Measurements from ENCODE around the gene OSBPL3.

Gene OSBPL3

DNA sequence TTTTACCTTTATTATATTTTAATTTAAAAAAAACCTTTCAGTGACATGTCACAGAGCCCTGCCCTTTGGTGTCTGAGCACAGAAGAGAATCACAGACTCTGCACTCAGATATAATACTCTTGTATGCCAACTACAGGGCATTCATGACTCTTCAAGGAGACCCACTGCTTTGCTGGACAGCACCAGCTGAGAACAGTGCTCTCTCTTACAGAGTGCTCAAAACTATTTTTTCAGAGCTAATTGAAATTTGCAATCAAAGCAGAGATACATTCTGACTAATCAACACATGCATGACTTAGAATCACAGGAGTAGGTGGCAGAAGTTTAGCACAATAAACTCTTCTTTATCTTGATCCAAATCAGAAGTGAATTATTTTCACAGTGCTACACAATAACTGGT lies 99.1 kb downstream of the OSBPL3 start:
- H3K4me3 ChIP-seq (ENCODE audit: low read length), result no peak overlapping the region
- no peak for DNase-seq (ENCODE audit: low read depth, low spot score)

DNA sequence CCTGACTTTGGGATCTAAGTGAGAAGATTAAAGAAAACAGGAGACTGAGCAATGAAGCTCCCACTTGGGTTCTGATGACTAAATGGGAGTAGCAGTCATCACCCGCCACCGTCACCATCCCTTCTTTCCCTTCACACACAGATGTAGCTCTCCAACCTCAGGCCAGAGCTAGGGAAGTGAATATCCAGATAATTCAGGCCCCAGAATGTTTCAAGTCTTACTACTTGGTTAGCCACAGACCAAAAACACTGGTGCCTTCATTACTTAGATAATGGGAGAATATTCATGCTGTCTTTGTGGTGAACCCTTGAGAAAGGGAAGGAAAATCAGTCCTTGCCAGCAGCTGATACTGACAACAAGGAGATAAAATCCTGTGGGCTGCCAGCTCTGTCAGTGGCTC lies 100.7 kb downstream of the OSBPL3 start:
- no peak overlapping the region for H3K4me3 ChIP-seq (ENCODE audit: low read length)
- no peak for DNase-seq (ENCODE audit: low read depth, low spot score)

- no peak for DNase-seq (ENCODE audit: low read depth, low spot score)
- no peak overlapping the region for H3K4me3 ChIP-seq (ENCODE audit: low read length)
These were observed 102.1 kb downstream of the OSBPL3 start for GRCh38 chr7:24877790-24878311.

DNA sequence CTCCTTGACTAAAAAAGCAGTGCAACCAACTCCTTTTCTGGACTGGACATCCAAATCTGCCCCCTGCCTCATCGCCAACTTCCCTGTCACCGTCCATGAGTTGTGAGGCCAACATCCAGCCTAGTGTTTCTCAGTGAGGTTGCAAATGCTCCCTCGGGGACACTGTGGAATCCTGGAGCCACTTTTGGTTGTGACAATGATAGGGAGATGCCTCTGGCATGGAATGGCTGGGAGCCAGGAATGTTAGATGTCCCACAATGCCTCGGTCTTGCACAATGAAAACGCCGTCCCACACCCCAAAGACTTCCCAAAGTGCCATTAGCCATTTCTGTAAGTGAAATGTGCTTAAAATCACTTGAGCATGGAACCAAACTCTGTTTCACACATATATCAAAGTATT lies 105.2 kb downstream of the OSBPL3 start:
- no peak for DNase-seq (ENCODE audit: low read depth, low spot score)
- H3K4me3 ChIP-seq (ENCODE audit: low read length), result no peak overlapping the region

DNA sequence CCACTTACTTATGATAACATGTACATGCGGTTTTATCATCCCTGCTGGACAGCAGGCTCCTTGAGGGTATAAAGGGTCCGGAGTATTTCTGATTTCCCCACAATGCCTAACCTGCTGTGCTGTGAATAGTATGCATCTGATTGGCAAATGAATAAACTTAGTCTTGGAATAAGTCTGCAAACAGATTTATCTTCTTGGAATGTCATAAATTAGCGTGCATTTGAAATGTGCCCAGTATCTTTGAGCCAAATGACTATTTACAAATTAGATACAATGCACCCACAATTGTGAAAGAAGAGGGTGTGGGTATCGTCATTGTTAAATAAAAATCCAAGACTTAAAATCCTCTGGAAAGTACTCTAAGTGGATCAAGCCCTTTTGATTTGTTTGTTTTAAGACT lies 106.0 kb downstream of the OSBPL3 start:
- DNase-seq (ENCODE audit: low read depth, low spot score), result no peak
- no peak overlapping the region for H3K4me3 ChIP-seq (ENCODE audit: low read length)

- H3K4me3 ChIP-seq (ENCODE audit: low read length), result no peak overlapping the region
- DNase-seq (ENCODE audit: low read depth, low spot score), result no peak
These were observed 108.2 kb downstream of the OSBPL3 start for GRCh38 chr7:24871770-24872169.

- no peak overlapping the region for H3K4me3 ChIP-seq (ENCODE audit: low read length)
- DNase-seq (ENCODE audit: low read depth, low spot score), result no peak
These were observed 109.2 kb downstream of the OSBPL3 start for GRCh38 chr7:24870766-24871165.

DNA sequence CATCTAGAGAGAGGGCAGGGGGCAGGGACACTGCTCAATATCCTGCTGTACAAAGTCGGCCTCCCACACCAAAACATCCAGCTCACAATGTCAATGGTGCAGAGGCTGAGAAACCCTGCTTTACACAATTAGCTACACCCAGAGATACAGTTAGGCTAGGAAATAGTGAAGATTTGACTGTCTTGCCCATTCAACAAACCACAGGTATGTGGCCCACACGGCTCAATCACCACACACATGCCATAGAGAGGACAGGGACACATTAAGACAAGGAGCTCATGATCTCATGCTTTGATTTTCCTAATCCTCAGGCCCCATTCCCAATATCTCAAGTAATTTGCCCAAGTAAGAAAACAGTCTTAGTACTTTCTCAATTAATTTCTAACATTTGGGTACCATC lies 110.4 kb downstream of the OSBPL3 start:
- H3K4me3 ChIP-seq (ENCODE audit: low read length), result no peak overlapping the region
- no peak for DNase-seq (ENCODE audit: low read depth, low spot score)

DNA sequence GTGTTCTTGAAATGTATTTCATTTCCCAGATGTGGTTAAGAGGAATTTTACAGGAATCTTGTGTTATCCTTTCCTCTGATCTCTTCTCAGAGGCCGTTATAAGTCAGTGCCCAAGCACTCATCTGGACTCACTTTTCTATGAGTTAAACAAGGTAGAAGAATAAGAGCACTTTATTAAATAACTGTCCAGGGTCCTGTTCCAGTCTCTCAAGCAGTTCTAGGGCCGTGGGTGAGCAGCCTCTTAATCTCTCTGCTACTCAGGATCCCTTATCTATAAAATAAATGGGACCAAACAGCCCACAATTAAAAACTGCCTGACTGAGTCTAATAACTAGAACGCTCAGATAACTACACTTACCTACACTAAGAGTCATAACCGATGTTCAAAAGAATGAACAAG lies 111.2 kb downstream of the OSBPL3 start:
- no peak for DNase-seq (ENCODE audit: low read depth, low spot score)
- H3K4me3 ChIP-seq (ENCODE audit: low read length), result no peak overlapping the region

DNA sequence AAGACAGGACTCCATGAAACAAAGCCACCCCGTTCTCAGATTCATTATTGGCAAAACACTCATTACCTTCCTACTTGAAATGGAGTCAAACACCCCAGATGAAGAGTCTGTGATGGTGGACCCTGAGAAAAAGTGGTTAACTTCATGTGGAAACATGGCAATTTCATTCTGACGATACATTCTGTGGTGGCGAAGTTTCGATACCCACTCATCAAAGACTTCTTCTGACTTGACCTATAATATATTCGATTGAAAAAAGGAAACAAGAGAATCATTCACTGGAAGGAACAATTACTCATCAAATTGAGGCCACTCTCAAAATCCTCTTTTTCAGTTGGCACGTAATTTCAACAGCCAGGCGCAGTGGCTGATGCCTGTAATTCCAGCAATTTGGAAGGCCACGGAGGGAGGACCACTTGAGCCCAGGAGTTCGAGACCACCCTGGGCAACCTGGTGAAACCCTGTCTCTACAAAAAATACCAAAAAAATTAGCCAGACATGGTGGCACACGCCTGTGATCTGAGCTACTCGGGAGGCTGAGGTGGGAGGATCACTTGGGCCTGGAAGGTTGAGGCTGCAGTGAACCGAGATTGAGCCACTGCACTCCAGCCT lies 113.9 kb downstream of the OSBPL3 start:
- H3K4me3 ChIP-seq (ENCODE audit: low read length), result no peak overlapping the region
- no peak for DNase-seq (ENCODE audit: low read depth, low spot score)

GRCh38 chr7:24864214-24864817 lies 115.7 kb downstream of the OSBPL3 start:
- no peak for DNase-seq (ENCODE audit: low read depth, low spot score)
- H3K4me3 ChIP-seq (ENCODE audit: low read length), result no peak overlapping the region

- DNase-seq (ENCODE audit: low read depth, low spot score), result no peak
- no peak overlapping the region for H3K4me3 ChIP-seq (ENCODE audit: low read length)
These were observed 116.4 kb downstream of the OSBPL3 start for GRCh38 chr7:24863626-24864025.

GRCh38 chr7:24862461-24862860 lies 117.5 kb downstream of the OSBPL3 start:
- no peak overlapping the region for H3K4me3 ChIP-seq (ENCODE audit: low read length)
- no peak for DNase-seq (ENCODE audit: low read depth, low spot score)

GRCh38 chr7:24861336-24861735 lies 118.6 kb downstream of the OSBPL3 start:
- DNase-seq (ENCODE audit: low read depth, low spot score), result no peak
- H3K4me3 ChIP-seq (ENCODE audit: low read length), result no peak overlapping the region

DNA sequence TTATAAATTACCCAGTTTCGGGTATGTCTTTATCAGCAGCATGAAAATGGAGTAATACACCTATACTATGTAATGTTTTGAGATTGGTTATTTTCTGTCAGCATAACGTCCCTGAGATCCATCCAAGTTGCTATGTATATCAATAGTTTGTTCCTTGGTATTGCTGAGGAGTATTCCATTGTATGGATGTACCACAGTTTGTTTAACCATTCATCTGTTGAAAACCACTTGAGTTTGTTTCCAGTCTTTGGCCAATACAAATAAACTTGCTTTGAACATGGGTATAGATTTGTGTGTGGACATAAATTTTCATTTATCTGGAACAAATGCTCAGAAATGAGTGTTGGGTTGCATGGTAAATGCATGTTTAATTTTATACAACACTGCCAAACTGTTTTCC lies 119.4 kb downstream of the OSBPL3 start:
- DNase-seq (ENCODE audit: low read depth, low spot score), result no peak
- no peak overlapping the region for H3K4me3 ChIP-seq (ENCODE audit: low read length)

GRCh38 chr7:24858108-24858977 lies 121.6 kb downstream of the OSBPL3 start:
- DNase-seq (ENCODE audit: low read depth, low spot score), result no peak
- no peak overlapping the region for H3K4me3 ChIP-seq (ENCODE audit: low read length)

- no peak for DNase-seq (ENCODE audit: low read depth, low spot score)
- H3K4me3 ChIP-seq (ENCODE audit: low read length), result no peak overlapping the region
These were observed 122.4 kb downstream of the OSBPL3 start for GRCh38 chr7:24857623-24858022.

GRCh38 chr7:24854866-24855265 lies 125.1 kb downstream of the OSBPL3 start:
- H3K4me3 ChIP-seq (ENCODE audit: low read length), result no peak overlapping the region
- DNase-seq (ENCODE audit: low read depth, low spot score), result no peak

DNA sequence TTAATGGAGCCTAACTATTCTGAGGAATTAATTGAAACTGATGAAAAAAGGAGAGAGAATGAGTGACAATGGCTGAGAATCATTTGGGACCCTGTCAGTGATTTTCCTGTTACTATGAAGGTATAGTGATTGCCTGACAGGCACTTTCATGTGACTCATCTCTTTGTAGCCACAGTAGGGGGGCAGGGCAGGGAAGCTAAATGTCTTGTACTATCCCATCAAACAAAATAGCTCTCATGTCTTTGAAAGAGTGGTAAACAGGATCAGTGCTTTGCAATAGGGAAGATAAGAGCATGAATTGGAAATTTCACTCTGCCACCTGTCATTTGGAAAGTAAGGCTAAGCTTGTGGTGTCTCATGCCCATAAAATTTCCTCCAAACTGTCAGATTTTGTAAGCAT lies 128.2 kb downstream of the OSBPL3 start:
- DNase-seq (ENCODE audit: low read depth, low spot score), result peak; percentile 15
- no peak overlapping the region for H3K4me3 ChIP-seq (ENCODE audit: low read length)

- no peak for DNase-seq (ENCODE audit: low read depth, low spot score)
- no peak overlapping the region for H3K4me3 ChIP-seq (ENCODE audit: low read length)
These were observed 131.1 kb downstream of the OSBPL3 start for GRCh38 chr7:24848878-24849277.

Data from Jurkat, Clone E6-1 (cell line).